Dermis microvascular lymphatic vessel endothelial cell (primary cell): Measurements from ENCODE around the gene SAMSN1. TPM values are rescaled to one million over a fixed set of nuclear protein-coding genes. Genes with fewer than 3 reads are reported as not detected.
"Not testable (repeated sequence)": the region's sequence is repeated elsewhere in the genome, so short reads cannot be mapped to it uniquely, and the experiment has no call there.

Source experiments
- DNase-seq, 2 donors: peaks; one replicate each; pipeline versions ENCODE4 v3.0.0 to v3.0.0-alpha.2; 2010; ENCODE audit warnings: low read depth in 2 of 2
- total RNA-seq: library from RNA; depleted of rRNA; stranded (reverse); fragments of >200 nt; gene quantifications from 2 replicates; pipeline ENCODE4 v1.2.1, GENCODE V29; 2014

The SAMSN1 gene
- total RNA-seq, 1 donor from 2014 or later = 0.26 TPM

DNA sequence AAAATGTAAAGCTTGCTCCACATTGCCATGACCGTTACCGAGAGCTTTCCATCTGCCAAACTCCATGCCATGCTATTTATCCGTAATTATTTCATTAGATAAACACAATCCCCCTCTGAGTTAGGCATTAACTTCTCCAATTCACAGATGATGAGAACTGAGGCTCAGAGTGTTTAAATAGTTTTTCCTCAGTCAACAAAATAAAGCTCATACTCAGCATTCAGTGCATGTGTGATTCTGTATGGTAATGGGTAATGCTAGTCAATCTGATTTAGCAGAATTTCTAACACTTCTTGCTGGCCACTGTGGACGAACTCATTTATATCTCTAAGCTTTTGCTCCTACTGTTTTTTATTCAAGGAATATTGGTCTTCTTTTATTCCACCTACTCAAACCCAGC lies 17.3 kb downstream of the SAMSN1 start:
- no peak for DNase-seq

DNA sequence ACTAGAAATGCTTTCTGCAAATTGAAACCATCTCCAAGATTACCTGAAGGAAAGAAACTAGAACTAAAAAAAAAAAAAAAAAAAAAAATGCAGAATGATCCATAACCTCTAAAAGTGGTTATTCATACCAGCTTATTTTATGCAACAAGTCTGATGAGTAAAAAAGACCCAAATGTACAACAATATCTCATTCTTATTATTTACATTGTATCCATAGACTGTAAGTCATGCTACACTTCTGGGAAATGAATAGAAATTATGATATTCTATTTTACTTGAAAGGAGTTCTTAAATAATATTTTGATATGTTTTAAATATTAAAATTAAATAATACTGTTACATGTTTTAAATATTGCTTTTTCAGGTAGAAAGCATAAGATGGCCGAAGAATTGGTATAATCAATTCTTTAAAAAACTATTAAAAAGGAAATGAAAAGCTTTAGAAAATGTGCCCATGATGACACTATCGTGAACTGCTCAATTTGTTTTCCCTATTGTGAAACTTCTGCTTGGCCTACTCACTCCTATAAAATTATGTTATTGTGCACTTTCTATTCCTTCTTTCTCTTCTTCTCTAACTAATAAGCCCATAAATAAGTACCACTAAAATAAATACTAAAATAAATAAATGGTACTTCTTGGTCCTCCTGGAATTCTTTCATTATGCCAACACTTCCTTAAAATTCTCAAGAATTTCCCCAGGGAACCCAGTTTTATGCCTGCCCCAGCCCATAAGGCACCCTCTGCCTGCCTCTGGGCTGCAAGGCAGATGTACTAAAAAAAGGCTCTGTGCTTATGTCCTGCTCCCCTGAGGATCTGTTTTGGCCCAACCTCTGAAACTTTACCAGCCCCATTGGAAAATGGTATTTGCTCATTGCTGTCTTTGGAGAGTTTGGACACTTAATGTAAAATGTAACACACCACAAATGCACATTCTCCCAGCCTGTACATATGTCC lies 18.1 kb downstream of the SAMSN1 start:
- no peak for DNase-seq

DNA sequence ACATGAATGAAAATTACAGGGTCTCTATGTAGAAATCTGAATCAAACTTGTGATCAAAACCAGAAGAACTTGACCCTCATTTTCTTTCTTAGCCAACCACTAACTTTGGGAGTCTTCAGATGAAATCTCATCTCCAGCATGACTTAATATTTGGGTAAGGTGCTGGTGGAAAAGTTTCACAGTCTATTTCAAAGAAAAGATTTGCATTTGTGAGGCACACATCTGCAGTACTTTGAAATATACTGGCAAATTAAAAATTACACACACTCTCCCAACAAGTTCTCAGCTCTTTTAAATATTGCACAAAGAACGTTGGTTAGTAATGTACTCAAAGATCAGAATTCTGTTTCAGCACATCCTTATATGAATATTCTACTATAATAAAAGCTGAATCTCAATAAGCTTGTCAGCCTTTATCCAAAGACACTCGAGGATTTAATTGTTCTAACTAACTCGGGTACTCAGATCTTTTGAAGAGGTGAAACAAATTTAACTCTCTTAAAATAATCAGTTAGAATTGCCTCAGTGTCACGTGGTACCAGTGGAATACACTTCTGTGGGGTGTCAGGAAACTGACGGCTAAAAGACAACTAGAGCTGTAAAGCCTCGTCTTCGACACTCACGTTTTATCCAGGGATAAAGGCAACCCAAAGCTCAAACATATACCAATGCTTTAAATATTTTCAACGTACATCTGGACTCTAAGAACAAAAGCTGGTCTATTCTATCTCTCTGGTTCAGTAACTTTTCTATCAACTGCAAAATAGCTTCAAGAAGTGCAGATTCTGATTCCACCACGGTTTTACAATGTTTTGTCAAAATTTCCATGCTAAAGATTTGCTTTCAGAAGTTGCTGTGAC lies 19.0 kb downstream of the SAMSN1 start:
- no peak for DNase-seq

DNA sequence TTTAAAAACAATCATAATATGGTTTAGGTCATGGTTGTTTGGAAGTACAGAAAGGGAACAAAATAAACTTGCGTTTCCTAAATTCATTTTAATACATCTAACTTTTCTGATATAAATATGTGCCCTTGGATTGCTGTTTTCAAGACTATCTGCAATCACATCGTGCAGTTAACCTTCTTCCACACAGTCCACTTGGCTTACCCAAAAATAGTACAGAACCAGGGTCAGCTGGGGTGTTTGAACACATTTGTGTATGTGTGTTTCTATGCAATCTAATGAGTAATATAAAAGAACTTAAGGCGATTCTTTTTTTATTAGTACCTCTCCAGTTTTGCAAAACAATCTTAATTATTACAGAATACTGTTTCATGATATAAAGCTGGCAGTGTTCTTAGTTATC lies 19.9 kb downstream of the SAMSN1 start:
- no peak for DNase-seq

DNA sequence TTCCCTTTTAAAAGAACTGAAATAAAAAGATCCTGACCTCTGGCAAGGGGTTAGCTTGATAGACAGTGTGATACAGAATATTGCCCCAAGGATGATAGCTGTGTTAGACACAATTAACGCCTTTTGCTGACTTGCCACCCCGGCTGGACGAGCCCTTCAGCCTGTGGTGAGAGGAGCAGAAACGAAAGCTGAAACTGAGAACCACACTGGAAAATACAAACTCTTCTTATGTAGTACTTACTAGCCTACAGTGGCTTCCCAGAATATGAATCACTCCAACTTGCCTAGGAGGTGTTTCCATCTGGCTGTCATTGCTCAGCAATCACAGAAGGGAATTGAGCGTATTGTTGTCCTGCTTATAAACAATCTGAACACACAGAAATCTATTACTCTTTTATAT lies 22.9 kb downstream of the SAMSN1 start:
- DNase-seq = no peak

DNA sequence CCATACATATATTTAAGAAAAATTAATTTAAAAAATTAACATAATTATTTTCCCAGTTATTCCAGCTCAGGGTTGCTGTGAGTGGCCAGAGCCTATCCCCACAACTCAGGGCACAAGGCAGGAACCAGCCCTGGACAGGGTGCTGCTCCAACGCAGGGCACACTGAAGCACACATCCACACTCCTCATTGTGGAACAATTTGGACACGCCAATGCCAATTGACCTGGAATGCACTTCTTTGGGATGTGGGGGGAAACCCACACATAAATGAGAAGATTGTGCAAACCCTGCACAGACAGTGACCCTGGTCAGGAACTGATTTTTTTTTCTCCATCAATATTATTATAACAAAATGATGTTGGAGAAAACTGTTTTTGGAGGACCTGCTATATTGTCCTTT lies 23.4 kb downstream of the SAMSN1 start:
- no peak for DNase-seq

DNA sequence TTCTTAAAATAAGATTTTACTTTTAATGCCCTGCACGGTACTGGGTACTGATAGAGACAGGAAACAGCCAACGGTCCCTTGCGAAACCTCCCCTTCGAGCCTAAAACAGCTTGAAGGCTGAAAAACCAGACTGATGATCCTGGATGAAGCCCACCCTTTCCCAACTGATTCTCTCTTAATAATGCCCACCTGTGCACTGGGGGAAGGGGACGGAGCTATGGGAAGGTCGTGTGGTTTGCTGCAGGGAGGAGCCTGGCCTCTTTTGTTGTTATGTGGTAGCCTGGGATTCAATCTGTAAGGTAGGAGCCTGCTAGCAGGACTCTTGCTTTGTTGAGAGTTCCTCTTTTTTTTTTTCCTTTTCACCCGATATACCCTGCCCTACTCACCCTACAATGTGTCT lies 25.6 kb downstream of the SAMSN1 start:
- no peak for DNase-seq

DNA sequence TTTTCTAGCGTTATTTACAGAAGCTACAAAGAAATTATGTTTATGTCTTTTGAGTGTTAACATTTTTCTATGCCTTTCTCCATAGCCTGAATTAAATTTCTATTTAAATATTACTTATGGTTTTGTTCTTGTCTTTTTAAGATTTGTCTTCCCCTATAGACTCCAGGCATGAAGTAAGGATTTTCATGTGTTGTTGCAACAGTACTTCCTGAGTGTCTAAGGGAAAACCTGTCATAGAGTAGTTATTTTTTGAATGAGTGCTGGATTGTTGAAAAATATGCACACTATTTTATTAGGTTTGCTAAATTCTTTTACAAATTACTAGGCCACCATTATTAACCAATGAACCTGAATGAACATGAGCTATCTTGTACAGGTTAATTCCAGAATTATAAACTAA lies 27.1 kb downstream of the SAMSN1 start:
- DNase-seq = no peak

DNA sequence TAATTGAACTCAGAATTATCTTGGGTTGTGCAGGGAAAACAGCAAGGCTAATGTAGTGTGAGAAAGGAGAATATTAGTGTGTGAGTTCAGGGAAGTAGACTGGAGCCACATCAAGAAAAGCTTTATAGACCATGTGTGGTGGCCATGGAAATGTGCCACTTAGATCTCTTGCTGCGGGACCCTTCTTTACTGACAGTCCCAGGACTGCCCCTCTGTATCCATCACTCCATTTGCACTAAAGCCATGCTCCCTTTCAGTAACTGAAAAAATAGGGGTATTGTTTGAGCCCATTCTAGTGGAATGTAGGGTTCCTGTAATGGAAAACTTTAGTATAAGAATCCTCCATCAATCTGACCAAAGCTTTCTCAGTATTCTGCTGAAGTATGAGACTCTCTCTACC lies 32.3 kb downstream of the SAMSN1 start:
- DNase-seq = no peak

DNA sequence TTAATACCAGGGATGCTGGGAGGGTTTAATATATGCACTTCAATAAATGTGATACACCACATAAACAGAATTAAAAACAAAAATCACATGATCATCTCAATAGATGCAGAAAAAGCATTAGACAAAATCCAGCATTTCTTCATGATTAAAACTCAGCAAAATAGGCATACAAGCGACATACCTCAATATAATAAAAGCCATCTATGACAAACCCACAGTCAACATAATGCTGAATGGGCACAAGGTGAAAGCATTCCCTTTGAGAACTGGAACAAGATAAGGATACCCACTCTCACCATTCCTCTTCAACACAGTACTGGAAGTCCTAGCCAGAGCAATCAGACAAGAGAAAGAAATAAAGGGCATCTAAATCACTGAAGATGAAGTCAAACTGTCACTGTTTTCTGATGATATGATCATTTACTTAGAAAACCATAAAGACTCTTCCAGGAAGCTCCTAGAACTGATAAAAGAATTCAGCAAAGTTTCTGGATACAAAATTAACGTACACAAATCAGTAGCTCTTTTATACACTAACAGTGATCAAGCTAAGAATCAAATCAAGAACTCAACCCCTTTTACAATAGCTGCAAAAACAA lies 39.2 kb downstream of the SAMSN1 start:
- DNase-seq = not testable (repeated sequence)

DNA sequence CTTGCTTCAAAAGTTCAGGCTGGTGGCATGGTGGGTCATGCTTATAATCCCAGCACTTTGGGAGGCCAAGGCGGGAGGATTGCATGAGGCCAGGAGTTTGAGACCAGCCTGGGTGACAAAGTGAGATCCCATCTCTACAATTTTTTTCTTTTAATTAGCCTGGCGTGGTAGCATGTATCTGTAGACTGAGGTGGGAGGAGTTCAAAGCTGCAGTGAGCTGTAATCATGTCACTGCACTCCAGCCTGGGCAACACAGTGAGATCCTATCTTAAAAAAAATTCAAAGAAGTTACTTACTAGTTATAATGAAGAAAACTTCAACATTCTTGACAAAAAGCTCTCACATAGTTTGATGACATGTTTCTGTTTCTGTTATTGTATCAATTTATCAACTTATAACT lies 45.2 kb downstream of the SAMSN1 start:
- no peak for DNase-seq

DNA sequence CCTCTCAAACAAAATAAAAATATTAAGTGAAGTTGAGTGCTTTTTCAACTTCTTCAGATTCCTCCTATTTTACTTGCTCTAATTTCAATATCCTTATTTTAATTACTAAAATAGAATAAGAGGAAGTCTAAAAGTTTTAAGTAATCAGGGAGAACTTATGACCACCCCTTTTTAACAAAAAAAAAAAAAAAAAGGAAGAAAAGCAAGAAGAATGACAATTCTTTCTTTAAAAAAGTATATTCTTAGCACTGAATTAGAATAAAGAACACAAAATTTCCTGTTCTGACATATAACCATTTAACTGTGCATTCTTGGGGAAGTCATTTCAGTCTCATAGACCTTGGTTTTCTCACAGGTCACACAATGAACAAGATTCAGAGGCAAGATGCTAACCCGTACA lies 46.8 kb downstream of the SAMSN1 start:
- DNase-seq = no peak

DNA sequence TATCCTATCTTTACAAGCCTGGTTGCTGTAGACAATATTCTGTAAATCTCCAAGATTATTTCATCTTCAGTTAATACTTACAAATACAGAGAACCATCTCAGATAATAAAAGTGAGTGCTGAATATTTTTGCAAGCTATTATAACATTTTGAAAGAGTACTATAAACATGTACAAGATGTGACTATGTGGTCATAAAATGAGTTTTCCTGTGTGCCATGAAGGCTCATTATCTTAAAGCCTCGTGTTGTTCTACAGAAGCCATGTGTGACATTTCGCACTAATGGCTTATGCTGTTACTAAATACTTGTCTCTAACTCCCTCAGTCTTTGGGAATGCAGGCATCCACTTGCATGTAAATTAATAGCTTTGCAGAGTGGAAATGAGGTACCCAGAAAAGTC lies 48.3 kb downstream of the SAMSN1 start:
- DNase-seq = no peak

DNA sequence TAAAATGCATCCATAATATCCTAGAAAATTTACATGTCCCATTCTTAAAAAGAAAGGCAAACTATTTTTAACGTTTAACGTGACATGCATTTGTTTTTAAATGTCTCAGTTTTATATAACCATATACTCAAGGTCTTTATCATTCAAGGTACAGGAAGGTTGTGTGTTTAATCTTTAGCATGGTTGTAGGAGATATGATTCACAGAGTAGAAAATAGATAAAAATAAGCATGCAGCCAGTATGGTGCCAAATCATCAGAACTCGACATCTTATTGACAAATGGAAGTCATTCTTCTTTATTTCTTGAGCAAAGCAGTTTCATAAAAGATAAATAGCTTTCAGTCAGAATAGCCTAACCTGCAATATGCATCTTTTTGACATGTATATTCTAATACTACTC lies 51.0 kb downstream of the SAMSN1 start:
- no peak for DNase-seq

DNA sequence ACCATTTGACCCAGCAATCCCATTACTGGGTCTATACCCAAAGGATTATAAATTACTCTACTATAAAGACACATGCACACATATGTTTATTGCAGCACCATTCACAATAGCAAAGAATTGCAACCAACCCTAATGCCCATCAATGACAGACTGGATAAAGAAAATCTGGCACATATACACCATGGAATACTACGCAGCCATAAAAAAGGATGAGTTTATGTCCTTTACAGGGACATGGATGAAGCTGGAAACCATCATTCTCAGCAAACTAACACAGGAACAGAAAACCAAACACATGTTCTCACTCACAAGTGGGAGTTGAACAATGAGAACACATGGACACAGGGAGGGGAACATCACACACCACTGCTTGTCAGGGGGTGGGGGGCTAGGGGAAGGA lies 51.9 kb downstream of the SAMSN1 start:
- DNase-seq = not testable (repeated sequence)

DNA sequence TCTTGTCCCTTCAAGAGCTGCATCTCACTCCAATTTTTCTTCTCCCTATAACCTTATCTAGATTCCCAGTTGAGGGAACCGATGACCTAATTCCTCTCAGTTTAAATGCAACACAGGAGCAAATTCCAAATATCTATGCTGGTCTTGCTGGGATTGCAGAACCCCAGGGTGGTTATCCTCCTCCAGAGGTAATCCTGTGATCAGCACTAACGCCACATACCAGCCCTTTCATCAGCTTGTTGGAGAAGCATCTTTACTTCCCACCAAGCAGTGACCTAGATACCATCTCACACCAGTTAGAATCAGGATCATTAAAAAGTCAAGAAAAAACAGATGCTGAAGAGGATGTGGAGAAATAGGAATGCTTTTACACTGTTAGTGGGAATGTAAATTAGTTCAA lies 52.4 kb downstream of the SAMSN1 start:
- DNase-seq = no peak

DNA sequence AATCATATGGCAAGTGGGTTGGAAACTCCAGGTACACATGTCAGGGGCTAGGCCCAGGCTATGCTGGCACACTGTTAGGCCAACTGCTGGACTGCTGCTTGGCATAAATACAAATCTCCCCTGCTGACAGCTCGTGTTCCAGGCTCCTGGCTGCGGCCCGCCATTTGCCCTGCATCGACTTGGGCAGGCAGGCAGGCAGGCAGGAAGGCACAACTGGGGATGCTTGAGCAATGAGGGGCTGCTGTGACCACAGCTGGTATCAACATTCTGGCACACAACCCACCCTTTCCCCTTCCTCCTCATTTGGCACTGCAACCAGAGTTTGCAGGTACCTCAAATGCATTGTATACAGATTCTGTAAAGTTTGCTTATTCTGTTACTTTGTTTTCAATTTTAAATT lies 53.2 kb downstream of the SAMSN1 start:
- DNase-seq = no peak

DNA sequence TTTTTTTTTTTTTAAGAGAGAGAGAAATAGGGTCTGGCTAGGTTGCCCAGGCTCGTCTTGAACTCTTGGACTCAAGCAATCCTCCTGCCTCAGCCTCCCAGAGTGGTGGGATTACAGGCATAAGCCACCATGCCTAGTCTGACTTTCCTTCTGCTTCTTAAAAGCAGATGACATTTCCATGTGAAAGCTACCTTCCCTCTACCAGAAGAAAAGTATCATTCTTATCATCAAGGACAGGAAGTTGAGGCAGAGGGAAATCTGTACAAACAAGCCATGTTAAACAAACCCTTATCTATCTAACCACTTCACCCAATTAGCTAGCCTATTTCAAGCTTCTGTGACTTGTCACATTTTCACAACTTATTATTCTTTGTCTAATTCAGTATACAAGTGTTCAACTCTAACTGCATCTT lies 54.8 kb downstream of the SAMSN1 start:
- no peak for DNase-seq

DNA sequence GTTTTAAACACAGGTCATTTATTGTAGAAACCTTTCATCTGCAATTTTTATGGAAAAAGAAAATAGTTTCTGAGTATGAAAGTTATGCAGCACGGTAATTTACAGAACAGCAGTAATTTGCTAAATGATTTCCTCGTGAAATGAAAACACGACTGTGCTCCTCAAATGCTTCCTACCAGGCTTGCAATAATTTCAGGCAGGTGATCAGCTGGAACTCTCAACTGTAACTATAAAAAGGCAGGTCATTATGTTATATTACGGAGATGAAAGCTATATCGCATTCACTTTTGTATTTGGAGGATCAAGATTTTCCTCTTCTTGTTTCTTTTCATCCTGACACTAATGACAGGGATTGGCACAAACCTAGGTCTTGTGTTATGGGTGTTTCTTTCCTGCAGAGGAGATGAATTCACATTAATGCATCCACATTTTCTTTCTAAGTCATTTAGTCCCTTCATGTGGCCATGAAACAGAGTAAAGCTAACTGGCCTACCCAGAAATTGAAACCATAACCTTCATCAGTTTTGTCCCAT lies 57.4 kb downstream of the SAMSN1 start:
- DNase-seq = no peak

DNA sequence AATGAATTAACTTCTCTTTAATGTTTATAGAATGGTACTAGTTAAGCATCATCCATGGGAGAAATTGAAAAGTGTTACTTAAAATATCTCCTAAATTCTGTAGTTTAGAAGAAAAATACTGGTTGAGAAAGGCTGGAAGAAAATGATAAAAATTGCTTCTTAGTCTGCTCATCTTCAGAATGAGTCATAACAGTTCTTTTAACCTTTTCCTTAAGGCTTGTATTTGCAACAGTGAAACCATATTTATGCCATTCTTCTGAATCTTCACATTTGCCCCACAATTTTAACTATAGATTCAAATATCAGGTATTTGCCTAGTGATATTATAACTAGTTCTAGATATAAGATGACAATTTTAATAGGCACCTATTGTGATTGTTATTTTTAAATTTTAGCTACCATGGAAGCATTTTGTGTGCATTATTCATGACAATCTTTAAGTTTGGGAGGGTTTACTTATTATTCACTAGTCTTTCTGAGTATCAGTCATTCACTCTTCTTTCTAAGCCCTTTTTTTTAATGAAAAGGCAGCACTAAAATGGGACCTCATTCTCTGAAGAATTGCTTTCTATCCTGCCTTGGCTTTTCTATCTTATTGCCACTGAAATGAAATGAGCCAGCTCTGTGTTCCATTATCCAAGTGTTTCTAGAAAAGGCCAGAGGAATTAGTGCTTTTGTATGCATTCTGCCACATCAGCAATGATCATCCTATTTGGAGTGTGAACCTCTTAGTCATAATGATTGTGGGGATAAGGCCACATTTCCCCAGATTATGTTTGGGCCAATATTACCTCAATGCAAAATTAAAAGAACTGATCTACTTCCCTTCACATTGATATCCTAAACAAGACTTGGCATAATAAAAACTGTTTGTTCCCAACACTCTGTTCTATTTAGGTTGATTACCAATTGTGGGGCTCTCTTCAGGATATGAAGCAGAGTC lies 58.4 kb downstream of the SAMSN1 start:
- no peak for DNase-seq

DNA sequence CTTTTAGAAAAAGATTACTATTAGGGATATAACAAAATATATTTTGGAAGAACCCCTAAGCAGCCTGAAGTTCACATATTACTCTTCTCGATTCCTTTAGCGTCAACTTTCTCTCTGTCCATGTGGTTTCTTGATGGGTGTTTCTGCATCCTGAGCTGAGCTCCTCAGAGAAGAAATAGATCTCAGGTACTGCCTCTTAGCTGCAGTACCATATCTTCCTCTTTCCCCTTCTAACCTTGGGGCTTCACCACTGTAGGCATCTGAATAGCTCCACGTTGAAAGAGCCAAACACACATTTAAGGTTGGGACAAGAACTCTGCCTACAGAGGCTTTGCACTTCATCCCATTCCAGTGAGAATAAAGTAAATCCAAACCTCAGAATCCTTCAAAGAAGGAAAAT lies 59.2 kb downstream of the SAMSN1 start:
- no peak for DNase-seq
